ENCODE data around the gene MYO1C.

DNA sequence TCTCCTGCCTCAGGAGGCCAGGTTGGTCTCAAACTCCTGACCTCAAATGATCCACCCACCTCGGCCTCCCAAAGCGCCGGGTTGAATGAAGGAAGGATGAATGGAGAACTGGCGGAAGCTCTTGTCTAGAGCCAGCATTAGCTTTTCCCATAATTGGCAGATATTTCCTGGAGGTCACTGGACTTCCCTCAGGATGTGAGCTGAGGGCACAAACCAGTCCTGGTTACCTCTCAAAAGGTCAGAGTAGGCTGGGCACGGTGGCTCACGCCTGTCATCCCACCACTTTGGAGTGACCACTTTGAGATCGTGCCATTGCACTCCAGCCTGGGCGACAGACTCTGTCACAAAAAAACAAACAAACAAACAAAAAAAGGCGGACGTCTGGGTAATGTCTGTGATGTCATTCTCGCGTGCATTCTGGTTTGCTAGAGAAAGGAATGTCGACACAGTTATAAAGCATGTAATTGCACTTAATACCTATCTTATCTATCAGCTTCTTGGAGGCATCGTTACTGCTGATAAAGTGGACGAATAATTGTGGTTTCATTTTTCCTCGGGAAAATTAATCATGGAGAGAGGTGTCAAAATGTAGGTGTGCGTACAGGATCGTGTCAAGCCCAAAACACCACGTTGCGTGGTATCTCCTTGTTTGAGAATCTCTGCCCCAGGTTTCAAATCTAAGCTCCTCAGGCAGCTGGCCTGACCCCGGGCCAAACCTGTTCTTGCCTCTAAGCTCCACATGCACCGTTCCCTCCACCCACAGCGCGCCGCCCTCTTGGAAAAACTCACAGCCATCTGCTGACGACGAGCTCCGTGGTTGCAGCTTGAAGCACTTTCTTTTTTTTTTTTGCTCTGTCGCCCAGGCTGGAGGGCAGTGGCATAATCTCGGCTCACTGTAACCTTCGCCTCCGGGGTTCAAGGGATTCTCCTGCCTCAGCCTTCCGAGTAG, 30.0 kb downstream of the MYO1C start:
- TF ChIP-seq CTCF (IDR thresholded peaks at IDR 0.05; ENCODE audit: insufficient read depth, low read length) (no peak), REST (IDR thresholded peaks at IDR 0.05; ENCODE audit: insufficient replicate concordance, low read depth) (no peak), POLR2AphosphoS5 (IDR thresholded peaks at IDR 0.05; ENCODE audit: low read depth) (no peak)
